Caki2 (cell line): ENCODE measurements around the gene HLF. TPM values are rescaled to one million over a fixed set of nuclear protein-coding genes. Genes with fewer than 3 reads are reported as not detected.

ENCODE experiments used
- DNase-seq: peaks from one replicate; pipeline ENCODE4 v3.0.0-alpha.2; 2015; ENCODE audit warnings: low read depth
- in situ Hi-C: cut with HindIII; loops from 2 replicates; pipeline ENCODE4 v1.10.0; 2016; ENCODE audit warnings: low sequenced_read_pairs, low pct_unique_long_range_greater_than_20kb, mixed read lengths
- total RNA-seq: library from RNA; depleted of rRNA; stranded (reverse); fragments of >200 nt; shearing (Covaris generic); gene quantifications from 2 replicates; pipeline ENCODE4 v1.2.3, GENCODE V29; 2014; ENCODE audit warnings: low replicate concordance; rRNA removed

HLF gene
- total RNA-seq, 1 experiment from 2014 or later, result 6.0 TPM

DNA sequence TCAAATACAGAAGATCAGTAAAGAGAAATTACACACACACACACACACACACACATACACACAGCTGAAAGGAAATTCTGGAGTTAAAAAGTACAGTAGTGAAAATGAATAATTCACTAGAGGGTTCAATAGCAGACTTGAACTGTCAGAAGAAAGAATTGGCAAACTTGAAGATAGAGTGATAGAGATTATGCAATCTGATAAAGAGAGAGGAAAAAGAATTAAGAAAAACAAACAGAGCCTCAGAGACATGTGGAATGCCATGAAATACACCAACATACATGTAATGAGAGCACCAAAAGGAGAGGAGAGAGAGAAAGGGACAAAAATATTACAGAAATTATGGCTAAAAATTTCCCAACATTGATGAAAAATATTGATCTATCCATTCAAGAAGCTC lies 96.2 kb downstream of the HLF start:
- no peak for DNase-seq
- in situ Hi-C loops, result no loop called here

DNA sequence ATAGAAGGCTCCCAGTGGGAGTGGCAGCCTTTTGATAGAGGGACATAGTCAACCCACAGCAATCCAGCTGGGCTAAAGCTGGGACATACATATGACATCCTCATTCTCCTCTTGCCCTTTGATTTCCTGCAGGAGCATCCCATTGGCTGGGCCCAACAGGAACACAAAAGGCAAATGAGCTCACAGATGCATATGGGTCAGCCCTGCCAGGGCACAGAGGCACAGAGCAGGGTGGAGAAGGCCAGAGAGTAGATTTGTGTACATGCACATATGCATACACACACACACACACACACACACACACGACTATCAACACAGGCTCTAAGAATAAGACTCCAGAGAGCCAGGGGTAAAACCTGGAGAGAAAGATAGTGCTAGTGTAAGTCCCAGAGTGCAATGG lies 98.3 kb downstream of the HLF start:
- in situ Hi-C loops, result no loop called here
- DNase-seq, result no peak

DNA sequence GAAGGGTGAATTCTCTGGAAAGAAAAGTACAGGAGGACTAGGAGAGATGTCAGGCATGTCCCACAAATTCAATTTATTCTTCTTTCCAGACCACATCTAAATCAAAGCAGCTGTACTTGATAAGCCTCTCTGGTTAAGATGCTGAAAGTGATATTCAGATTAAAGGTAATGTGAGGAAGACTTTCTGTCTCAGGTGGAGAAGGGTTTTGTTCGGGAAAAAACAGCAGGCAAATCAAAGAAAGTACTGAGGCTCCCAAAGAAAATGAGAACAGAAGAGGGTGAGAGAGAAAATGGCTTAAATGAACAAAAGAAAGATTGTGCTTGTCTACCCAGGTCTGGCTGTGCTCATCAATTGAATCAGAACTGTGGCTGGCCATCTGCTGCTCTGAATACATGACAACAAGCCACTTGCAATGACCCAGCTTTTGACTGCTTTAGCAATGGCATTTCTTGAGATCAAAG lies 101.3 kb downstream of the HLF start:
- no peak for DNase-seq
- in situ Hi-C loops, result no loop called here

DNA sequence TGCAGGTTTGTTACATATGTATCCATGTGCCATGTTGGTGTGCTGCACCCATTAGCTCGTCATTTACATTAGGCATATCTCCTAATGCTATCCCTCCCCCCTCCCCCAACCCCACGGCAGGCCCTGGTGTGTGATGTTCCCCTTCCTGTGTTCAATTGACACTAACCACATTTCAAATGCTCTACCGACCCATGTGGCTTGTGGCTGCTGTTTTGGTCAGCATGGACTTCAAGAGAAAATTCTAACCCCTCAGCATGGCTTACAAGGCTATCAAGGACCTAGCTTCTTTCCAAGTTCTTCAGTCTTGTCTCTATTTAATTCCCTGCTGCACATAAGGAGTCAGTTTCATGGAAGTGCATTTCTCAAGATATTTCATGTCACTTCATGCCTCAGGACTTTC lies 103.9 kb downstream of the HLF start:
- no peak for DNase-seq
- in situ Hi-C loops, result no loop called here

Other genes with a start within 250 kb of the HLF start
- 23.6 and 26.3 TPM in 2 replicates for gene MMD, start 156.9 kb downstream of the HLF start, total RNA-seq
- not detected in 2 replicates for gene SMIM36, start 246.5 kb downstream of the HLF start, total RNA-seq